ENCODE measurements around the gene EPB41L5.
"Not testable (repeated sequence)": the region's sequence is repeated elsewhere in the genome, so short reads cannot be mapped to it uniquely, and the experiment has no call there.

Gene EPB41L5

DNA sequence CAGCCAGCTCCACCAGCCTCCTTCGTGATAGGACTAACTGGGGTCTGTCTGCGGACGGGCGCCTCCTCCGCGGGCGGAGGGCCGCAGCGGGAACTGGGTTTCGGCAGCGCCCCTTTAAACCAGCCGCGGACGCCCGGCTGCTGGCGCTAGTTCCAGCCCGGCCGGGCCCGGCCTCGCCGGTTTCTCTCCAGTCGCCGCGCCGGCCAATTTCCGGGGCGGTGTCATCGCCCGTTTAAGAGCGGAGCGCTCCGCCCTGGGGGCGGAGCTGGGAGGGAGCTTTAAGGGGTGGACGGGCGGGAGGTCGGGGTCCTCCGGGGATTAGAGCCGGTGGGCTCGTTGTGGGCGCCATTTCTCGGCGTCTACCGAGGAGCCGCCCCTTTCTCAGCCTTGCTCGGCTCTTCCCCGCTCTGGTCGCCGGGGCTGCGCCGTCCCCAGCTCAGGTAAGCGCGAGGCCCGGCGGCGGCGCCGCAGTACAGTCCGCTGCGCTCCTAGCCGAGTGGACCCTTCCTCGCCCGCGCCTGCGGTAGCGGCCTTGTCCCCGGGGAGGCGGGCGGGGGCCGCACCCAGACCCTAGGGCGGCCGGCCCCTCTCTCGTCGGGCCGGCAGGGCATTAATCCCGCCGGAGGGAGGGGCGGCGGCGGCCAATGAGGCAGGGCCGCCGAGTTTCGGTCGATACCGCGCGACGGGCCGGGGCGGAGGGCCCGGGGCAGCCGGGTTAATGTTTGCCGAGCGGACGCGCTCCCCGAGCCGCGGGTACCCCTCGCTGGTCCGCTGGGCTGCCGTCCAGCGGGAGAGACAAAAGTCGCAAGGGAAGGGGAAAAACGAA is at the start of gene EPB41L5:
EPB41L5 (plus strand) TSS at position 307 of the 826 bp plus-strand sequence. CDS start 6,008 bp downstream, outside the sequence.
- DNase-seq = peak; percentile 85

DNA sequence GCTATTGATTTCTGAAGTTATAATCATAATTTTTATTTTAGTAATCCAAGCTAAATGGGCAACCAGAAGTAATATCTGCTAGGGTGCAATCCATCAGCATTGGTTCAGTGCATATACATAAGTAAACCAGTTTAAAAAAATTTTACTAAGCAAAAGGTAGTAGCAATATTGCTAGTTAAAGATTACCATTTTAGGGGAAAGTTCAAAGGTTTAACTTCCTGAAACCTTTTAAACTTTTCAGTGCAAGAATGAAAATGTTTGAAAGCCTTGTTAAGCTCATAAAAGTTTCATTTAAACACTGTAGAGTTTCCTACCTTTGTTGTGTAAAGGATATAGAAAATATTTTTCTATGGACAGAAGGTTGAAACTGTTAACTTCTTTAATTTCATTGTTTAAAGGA is 31.0 kb upstream of the EPB41L5 start:
- no peak for DNase-seq

DNA sequence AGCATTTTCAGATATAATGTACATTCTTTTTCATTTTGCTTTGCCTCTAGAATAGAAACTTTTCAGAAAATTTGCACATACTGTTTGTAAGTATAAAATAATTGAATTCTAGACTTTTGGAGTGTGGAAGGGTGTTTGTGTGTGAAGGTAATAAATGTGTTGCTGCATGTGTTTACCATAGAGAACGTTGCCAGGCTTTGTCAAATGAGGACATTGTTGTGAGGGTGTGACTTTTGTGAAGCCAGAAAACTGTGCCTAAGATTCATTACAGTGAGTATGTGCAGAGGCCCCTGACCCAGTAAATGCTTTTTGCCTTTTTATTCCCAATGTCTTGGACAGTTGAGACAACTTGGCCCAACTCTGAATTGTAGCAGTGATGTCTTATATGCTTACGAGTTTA is 30.4 kb upstream of the EPB41L5 start:
- no peak for DNase-seq

DNA sequence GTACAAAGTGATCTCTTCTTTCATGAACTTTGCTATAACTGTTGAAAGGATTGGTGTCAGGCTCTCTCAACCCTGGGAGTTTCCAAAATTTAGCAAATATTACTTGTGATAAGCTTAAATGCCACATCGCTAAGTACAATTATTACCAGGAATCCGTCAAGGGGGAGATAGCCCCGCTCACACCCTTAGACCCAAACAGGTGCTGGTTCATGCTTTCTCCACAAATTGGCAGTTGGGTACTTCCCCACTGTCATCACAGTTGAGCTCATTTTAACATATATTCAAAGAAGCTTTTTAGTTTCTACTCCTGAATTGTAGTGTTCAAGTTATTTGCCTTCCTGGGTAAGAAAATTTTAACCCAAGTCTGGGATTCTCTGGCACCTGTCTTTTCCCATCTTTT is 29.8 kb upstream of the EPB41L5 start:
- no peak for DNase-seq

DNA sequence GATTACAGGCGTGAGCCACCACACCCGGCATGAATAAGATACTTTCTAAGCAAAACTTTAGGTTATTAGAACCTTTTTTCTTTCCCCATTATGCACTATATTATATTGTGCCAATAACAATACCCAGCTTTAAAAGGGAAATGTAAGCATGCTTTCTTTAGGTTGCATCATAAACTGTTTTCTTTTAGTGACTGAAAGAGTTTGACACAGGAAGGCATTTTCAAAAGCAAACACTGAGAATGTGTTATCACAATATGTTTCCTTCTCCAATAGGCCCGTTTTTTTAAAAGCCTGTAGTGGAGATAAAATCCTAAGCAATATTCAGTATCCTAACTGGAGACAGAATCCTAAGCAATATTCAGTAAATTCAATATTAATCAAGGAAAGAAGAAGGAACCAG is 16.7 kb upstream of the EPB41L5 start:
- DNase-seq = no peak

DNA sequence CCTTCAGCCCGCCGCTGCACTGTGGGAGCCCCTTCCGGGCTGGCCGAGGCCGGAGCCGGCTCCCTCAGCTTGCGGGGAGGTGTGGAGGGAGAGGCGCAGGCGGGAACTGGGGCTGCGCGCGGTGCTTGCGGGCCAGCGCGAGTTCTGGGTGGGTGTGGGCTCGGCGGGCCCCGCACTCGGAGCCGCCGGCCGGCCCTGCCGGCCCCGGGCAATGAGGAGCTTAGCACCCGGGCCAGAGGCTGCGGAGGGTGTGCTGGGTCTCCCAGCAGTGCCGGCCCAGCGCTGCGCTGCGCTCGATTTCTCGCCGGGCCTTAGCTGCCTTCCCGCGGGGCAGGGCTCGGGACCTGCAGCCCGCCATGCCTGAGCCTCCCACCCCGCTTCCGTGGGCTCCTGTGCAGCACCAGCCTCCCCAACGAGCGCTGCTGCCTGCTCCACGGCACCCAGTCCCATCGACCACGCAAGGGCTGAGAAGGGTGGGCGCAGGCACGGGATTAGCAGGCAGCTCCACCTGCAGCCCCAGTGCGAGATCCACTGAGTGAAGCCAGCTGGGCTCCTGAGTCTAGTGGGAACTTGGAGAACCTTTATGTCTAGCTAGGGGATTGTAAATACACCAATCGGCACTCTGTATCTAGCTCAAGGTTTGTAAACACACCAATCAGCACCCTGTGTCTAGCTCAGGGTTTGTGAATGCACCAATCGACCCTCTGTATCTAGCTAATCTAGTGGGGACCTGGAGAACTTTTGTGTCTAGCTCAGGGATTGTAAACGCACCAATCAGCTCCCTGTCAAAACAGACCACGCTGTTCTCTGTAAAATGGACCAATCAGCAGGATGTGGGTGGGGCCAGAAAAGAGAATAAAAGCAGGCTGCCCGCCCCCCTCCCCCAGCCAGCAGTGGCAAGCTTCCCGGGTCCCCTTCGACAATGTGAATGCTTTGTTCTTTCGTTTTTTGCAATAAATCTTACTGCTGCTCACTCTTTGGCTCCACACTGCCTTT is 15.7 kb upstream of the EPB41L5 start:
- DNase-seq = not testable (repeated sequence)

DNA sequence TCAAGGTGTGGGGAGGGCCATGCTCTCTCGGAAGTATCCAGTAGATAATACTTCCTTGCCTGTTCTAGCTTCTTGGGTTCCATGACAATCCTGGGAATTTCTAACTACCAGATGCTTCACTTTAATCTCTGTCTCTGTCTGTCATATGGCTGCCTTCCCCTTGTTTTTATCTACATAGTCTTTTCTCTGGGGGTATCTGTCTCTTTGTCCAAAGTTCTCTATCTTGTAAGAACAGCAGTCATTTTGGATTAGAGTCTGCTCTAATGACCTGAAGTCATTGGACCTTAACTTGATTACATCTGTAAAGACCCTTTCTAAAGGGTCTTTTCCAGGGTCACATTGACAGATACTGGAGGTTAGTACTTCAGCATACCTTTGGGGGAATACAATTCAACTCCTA is 11.4 kb upstream of the EPB41L5 start:
- DNase-seq = no peak

DNA sequence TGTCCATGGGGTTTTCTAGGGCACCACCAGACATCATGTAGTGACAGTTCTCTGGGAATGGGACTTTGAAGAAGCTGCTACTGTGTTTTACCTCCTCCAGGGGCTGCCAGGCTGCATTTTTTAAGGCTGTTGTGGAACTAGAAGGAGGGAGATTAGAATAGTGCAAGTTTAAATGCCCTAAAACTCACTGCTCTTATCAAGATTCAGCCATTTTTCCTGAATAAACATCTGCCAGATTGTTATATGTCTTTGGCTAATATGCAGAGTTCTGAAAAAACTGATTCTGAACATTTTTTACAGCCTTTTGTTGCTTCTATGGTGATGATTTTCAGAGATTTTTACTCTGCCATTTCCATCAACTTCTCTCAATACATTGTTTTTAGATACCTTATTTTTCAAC is 8.6 kb upstream of the EPB41L5 start:
- DNase-seq = no peak

DNA sequence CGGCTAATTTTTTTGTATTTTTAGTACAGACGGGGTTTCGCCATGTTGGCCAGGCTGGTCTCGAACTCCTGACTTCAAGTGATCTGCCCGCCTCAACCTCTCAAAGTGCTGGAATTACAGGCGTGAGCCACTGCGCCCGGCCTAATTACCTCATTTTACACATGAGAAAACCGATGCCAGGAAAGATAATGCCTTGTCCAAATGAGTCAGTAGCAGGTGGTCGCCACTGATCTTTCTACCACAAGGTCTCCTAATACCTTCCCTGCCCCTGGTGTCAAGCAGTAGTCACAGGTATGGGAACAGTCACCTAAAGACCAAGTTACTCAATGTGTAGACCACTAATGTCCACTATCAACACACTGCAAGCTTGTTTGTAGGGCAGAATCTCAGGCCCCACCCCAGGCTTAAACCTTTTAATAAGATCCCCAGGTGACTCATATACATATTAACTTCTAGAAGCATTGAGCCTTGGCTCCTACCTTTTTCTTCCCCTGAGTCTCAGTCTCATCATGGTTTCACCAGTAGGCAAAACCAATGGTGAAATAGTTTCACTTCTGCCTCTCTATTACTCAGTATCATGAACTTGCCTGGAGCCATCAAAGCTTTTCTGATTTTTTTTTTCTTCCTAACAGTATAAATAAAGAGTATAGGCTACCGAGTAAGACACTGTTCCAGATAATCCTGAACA is 6.9 kb upstream of the EPB41L5 start:
- no peak for DNase-seq

DNA sequence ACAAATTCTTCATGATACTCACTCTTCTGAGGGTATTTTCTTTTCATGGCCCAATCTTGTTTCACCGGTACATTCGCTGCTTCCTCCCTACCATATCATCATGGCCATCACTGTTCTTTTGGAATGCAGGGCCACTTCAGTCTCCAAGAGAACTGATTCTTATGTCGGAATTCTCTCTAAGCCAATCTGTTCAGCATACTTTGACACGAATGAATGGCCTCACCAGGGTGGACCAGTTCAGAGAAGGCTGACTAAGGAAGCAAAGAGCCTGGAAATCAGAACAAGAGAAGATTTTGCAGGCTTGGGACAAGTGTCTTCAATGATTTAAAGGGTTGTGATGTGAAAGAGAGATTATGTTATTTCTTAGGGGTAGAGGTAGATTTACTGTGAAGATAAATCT is 5.0 kb upstream of the EPB41L5 start:
- no peak for DNase-seq

DNA sequence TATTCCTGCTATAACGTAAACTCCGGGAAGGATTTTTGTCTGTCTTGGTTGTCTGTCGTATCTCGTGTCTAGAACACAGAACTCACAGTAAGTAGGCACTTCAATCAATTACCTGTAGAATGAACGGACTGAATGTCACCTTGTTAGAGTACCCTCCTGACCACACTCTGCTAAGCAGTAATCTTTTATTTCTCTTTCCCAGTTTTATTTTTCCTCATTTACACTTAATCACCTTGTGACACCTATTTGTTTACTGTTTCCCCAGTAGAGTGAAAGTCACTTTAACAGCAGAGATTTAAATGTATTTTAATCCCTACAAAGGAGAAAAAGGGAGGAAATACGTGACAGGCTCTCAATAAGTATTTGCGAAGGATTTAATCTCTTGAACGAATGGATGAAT is 514 bp upstream of the EPB41L5 start:
- no peak for DNase-seq

DNA sequence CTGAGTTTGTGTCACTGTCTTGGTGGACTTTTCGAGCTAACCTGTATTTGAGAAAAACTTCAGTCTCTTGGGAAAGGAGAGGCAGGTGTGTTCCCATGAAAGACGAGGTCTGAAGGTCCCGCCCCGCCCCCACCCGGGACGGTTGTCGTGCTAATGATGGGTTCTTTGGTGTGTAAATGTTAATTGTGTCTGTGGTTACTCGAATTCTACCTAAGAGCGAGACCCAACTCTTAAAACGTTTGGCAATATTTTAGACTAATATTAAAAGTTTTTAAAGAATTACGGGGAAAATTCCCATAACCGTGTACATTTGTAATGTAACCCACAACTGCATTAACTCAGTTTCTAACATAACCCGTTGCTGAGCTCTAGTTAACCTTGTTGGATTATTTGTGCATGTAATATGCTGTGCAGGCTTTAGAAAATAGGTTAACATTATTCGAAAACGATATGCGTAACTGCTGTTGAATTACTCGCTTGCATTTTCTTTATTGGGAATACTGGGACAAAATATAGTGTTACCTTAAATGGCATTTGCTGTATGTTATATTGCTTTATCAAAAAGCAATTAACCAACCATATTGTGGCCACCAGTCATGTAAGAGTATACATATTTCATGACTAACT is 833 bp downstream of the EPB41L5 start:
- DNase-seq = no peak

DNA sequence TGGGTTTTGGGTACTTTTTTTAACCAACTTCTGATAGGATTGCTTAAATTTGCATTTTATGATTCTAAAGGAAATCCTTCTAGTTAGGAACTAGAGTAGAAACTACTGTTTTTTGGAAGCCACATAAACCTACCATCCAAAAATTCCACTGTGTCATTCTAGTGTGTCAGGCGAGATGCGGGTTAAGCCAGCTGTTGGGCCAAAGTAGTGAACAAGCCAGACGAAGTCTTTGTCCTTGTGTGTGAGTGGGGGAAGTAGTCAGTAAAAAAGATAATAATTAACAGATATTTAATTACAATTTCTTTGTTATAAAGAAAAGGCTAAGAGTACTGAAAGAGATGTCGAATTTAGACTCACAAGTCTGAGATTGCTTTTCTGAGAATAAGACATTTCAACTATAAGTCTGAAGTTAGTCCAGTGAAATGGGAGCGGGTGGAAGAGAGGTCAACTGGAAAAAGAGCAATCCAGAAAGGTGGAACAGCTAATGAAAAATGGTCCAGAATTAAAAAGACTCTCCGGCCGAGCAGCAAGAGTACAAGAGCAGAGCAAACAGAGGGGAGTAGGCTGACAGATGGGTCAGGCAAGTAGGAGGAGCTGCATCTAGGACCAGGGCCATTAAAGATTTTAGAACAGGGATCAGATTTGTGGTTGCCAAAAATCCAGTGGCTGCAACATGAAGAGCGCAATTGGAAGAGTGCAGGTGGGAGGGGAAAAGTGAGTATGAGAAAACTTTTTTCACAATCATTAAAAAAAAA is 1.5 kb downstream of the EPB41L5 start:
- DNase-seq = no peak

DNA sequence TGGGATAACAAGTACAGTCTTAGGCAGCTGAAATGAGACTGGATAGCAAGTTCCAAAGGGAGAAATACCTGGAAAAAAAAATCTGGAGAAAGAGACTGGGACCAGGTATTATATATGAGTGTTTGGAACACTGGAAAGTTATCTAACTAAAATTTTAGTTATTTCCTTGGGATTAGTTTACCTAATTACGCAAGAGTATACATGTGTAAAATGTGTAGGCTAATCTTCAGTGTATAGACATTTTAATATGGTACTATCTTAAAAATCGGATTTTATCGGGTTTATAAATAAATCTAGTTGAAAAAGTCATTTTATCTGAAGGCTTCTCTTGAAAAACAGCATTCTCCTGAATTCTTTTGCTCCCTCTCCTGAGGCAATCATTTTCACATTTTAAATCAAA is 3.9 kb downstream of the EPB41L5 start:
- DNase-seq = no peak

DNA sequence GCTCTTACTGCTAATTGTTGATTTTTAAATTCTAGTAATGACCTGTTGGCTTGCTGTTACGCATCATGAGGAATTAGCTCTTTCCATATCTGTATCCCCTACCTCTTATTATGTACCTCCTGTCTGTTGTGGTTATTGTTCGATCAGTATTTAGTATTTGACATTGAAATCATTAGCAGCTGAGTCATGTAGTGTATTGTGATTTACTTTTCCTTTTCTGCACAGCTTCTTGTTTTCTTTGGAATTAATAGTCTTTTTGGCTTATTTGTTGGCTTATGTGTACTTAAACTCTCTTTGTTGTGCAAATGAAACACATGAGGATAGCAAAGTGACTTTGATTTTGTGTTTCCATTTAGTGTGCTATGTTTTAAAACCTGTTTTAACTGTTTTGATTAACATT is 4.3 kb downstream of the EPB41L5 start:
- no peak for DNase-seq

DNA sequence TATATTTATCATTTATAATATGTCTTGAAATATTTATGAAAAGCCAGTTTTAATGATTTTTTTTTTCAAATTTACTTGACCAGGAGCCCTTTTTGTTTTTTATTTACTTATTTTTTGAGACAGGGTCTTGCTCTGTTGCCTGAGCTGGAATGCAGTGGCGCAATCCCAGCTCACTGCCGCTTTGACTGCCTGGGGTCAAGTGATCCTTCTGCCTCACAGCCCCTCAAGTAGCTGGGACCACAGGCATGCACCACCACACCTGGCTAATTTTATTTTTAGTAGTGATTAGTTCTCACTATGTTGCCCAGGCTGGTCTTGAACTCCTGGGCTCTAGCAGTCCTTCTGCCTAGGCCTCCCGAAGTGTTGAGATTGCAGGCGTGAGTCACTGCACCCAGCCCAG is 5.7 kb downstream of the EPB41L5 start:
- DNase-seq = no peak

DNA sequence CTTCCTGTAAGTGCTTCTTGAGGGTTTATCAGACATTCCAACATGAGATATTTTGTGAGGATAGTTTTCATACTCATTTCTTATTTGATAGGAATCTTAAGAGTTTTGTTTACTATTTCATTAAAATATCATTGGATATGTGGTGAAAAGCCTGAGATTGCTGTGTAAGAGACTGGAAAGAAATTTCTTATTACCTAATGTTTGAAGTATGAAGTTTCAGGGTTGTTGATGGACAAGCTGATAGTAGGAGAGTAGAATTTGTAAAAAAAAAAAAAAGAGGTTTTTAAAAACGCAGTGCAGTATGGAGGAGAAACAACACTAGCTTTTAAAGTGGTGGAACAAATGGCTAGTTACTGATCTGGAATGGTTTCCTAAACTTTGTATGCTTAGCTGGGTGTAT is 7.7 kb downstream of the EPB41L5 start:
- DNase-seq = no peak

DNA sequence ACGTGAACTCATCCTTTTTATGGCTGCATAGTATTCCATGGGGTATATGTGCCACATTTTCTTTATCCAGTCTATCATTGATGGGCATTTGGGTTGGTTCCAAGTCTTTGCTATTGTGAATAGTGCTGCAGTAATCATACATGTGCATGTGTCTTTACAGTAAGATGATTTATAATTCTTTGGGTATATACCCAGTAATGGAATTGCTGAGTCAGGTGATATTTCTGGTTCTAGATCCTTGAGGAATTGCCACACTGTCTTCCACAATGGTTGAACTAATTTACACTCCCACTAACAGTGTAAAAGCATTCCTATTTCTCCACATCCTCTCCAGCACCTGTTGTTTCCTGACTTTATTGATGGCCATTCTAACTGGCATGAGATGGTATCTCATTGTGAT is 9.6 kb downstream of the EPB41L5 start:
- DNase-seq = not testable (repeated sequence)

DNA sequence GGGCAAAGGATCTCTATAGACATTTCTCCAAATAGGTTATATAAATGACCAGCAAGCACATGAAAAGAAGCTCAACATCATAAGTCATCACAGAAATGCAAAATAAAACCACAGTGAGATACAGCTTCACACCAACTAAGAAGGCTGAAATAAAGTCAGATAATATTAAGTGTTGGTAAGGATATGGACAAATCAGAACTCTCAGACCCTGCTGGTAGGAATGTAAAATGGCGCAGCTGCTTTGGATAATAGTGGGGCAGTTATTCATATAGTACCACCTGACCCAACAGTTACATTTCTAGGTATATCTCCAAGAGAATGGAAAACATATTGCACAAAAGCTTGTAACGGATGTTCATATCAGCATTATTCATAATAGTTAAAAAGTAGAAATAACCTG is 14.0 kb downstream of the EPB41L5 start:
- no peak for DNase-seq

DNA sequence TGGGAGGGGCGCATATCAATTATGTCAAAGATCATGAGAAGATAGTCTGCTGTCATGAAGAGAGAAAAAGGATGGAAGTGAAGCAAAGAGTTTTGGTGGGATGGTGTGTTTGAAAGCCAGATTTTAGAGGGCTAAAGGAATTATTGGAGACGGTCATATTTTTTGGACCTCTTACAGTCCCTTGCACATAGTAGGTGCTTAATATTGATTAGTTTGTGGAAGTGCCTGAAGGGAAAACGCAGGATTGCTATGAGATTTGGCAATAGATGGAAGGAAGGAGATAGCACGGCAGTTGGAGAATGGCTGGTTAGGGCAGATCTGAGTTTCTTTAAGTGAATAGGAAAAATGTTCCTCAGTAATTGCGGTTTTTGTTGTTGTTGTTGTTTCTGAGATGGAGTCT is 15.9 kb downstream of the EPB41L5 start:
- DNase-seq = no peak

DNA sequence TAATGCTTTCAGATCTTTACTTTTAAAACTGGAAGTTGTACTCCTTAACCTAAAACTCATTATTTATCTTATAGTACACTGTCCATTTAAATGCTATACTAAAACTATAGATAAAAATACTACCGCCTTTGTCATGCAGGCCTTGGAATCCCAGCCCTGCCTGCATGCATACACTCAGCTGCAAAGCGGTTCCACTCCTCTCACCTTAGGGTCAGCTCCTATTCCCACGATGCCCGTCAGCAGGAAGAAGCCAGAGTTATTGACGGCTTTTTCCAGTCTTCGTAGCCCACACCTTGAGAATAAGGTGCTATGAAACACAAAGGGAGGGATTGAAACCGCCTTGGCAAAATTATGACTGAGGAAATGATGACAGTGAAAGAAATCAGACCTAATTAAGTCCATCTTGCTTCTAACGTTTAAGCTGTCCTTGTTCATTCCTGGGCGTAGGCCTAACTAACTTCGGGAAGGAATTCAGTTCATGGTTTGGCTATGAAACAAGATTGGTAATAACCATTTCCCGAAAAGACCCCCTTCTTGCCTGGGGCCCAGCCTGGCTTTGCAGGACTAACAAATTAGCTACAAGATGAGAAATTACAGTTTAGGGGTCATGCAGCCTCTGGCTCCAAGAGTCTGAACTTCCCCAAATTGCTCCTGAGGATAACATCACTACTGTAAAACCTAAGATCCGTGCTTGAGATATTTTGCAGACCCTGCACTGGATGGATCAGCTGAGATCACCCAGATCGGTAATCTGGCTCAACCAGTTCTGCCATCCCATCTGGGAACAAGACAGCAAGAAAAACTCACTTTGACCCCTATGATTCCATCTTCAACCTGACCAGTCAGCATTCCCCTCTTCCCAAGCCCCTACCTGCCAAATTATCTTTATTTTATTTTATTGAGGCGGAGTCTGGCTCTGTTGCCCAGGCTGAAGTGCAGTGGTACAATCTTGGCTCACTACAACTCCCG is 17.1 kb downstream of the EPB41L5 start:
- no peak for DNase-seq
